OCI-M1 (cell line): ENCODE measurements around the gene SHH.
"Not testable (repeated sequence)": the region's sequence is repeated elsewhere in the genome, so short reads cannot be mapped to it uniquely, and the experiment has no call there.

ENCODE experiments used
- DNase-seq: peaks from one replicate; lab custom pipeline; 2025; lab: John Stamatoyannopoulos, UW

Gene SHH

DNA sequence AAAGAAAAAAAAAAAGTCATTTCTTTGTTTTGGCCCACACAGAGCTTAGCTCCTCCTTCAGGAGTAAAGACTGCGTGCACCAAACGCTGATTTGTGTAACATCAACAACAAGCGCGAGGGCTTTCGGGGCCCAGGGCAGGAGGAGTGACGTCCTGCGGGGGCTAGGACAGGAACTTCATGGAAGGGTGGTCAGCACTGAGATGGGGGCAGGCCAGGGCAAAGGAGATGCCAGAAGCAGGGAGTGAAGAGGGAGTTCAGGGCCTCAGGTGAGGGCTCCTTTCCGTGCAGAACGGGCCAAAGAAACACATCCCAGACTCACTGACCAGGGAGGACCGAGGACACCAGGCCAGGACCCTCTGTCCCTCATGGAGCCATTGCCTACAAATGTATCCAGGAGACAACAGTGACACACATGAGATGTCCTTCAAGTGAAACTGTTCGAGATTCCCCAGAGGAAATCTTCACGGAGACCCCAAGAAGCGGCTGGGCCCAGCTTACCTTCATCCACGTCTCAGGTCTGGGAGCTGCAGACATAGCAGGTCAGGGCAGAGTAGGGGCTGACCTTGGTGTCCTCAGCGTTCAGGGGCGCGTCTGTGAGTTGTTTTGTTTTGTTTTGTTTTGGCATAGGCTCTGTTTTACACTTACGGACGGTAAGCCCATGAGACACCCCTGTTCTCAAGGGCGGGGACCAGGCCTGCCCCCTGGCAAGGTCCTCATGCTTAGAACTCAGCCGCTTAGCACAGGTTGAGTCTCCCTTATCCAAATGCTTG is 30.4 kb upstream of the SHH start:
- DNase-seq: no peak

DNA sequence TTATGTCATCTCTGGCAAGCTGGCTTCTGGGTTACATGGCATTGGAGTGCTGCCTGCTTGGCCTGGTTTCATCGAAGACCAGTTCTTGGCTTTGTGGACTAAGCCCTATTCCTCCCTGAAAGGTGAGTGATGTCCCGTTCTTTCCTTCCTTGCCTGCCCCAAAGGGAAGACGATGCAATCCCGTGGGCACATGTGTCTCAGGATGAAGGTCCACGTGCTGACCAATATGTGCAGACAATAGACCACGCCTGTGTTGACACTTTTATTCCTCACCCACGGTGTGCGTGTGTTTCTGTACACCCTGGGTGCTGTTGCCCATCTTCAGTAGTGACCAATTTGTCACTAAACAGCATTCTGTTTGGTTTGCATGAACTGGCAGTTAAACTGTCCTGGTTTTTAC is 28.6 kb upstream of the SHH start:
- no peak for DNase-seq

DNA sequence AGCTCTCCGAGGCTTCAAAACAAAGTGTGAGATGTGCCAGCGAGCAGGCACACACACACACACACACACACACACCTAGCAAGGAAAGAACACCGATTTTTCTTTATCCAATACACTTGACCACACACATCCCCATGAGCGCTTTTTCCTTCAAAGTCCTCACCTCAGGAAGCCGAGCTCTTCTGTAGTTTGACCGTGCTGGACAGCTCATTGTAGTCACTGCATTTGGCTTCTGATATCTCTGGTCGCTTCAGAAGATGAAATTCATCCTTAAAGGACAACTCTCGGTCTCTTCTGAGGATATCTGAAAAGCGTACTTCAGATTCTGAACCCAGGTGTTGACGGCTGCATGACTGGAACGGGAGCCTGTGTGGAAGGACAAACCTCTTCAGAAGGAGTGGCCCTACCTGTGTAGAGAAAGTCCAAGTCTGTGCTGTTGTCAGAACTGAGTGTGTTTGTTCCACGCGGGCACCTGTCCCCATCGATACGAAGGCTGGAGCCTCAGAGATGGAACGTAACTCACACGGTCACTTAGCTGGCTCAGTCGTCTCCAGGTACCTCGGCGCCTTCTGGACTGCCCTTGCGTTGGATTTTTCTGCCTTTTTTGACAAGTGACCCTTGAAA is 28.1 kb upstream of the SHH start:
- no peak for DNase-seq

DNA sequence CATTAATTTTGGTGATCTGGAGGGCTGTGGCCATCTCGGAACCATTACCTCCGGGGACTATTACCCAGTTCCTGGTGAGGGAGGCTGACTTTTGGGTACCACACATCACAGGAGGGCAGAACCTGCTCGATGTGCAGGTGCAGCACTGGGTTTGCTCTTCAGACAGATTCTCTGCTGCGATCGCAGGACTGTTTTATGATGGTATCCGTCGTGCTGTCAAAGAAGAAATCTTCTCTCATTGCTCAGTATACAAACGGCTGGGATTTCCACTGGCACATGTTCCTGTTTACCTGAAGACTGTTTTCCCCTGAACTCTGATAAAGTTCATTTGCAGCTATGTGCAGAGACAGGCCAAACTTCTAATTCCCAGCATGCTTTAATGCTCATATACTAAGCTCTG is 27.2 kb upstream of the SHH start:
- no peak for DNase-seq

DNA sequence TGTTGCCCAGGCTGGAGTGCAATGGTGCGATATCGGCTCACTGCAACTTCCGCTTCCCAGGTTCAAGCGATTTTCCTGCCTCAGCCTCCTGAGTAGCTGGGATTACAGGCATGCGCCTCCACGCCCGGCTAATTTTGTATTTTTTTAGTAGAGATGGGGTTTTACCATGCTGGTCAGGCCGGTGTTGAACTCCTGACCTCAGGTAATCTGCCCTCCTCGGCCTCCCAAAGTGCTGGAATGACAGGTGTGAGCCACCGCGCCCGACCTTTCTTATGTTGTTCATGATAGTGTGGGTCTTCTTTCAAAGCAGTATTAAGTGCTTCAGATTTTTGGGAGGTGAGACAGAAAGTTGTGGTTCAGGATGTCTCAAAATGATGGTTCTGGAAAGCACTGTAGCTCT is 26.0 kb upstream of the SHH start:
- DNase-seq: not testable (repeated sequence)

DNA sequence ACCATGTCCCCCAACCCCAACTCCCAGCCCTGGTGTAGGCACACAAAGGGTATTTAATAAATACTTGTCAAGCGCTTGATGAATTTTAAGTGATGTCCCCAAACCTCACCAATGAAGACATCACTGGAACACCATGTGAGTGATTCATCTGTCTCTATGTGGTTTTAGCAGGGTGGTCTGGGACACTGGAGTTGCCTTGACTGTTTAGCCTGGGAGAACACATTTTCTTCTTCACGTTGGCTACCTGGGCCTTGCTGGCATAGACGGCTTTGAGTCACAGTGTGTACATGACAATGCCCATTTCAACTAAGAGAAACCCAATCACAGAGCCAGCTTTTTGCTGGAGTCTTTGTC is 24.8 kb upstream of the SHH start:
- DNase-seq: no peak

DNA sequence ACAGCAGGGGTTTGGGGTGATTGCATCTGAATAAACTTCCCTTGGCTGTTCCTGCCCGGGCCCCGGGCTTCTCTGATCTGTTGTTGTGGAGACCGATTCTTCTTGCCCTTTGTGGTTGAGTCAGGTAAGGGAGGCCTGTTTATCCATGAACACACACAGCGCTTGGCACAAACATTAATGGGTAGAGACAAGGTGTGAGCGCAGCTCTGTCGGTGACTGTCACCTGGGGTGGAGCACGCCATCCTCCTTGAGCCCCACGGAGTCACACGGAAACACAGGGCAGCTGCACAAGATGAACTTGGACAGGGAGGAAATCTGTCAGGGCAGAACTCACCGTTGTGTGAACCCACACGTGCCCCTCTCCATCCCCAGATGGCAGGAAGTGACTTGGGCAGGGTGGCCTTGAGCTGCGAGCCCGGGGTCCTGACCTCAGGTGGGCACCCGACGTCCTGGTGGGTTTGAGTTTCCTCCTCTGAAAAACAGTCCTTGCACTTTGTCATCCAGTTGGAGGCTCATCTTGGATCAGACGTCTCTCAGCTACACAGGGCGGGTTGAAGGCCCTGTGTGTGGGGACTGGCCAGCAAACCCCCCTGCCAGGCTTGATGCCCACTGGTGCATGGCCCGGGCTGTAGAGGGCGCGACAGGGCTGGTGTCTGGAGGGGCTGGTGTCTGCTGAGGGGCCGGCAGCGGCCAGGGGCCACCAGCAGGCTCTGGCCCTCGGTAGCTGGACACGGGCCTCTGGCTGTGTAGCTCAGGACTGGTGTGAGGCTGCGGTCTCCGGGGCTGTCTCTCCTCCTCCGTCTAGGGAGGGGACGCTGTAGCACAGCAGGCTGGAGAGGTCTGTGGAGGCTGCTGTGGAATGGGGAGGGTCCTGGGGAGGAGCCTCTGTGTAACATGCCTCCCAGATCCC is 24.2 kb upstream of the SHH start:
- no peak for DNase-seq

DNA sequence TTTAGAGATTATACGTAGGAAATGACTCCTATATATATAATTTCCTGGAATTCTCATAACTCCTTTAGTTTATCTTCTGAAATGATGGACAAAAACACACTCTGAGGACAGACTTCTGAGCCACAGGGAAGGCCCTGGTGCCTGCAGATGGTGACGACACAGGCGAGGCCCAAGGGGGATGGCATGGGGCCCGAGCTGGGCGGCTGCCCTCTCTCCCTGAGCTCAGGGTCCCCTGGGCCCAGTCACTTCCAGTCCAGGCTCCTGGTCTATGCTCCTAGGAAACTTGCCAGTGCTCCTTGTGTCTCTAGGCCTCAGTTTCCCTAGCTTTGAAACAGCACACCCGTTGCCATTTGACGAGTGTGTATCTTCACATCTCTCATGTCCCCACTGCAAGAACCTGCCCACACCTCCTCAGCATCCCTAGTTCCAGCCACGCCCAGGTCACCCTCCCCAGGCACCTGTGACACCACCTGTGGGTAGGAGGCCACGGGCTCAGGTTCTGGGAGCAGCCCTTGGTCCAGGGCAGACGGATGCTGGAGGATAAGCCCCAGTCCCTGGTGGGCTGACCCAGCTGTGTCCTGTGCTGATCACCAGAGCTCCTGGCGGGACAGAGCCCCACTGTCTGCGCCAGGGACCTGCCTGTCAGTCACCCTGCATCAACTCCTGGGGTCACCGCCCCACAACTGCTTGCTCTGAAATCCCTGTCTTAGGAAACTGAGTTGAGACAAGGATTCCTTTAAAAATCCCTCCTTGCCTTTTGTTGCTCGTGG is 23.4 kb upstream of the SHH start:
- DNase-seq: no peak

DNA sequence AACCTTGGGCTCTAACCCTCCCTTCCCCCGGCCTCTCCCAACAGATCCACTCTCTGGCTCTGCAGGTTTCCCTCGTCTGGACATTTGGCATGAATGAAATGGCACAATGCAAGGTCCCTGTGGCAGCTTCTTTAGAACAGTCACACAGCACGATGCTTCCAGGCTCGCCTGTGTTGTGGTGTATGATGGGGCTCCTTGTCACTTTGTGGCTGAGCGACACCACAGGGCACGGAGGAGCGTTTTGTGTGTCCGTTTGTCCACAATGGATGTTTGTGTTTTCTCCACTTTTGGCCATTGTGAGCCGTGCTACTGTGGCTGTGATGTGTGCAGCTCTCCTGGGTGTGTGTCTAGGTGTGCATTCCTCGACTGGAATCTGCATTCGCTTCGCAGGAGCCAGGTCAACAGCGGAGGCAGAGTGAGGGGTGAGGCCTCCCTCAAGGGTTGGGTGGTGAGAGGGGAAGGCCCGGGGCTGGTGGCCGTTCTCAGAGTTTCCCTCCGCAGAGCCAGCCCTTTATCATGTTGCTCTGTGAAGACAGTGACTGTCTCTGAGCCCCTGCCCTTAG is 22.3 kb upstream of the SHH start:
- no peak for DNase-seq

DNA sequence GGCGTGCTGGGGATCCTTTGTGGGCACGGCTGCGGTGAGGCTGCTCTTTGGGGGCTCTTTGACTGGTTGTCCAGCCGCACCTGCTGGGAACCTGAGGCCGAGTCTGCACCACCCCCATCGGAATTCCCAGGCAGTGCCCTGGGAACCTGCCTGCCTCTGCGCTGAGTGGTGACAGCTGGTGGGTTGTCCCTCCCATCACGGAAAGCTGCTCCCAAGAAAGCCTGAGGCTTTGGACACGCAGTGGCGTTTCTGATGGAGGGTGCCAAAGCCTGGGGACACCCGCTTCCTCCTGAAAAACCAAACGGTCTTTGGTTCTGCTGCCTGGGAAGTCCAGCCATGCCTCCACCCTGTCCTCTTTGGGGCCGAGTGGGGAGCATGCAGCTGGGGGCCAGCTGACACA is 21.4 kb upstream of the SHH start:
- DNase-seq: no peak

DNA sequence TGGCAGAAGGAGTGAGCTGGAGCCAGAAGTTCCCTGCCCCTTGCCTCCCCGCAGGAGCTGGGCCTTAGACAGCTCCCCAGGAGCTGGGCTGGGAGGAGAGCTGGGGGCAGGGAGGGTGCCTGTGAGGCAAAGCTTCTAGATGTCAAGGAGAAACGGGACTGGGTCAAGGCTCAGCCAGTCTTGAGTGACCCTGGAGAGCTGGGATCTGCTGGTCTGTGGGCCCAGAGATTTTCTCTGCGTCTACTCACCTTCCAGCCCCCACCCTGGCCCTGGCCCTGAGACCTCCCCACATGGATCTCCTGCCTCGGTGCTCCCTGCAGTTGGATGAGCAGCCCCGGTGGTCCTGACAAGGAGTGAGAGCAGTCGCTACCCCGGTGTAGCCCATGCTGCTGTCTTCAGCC is 20.3 kb upstream of the SHH start:
- DNase-seq: no peak

DNA sequence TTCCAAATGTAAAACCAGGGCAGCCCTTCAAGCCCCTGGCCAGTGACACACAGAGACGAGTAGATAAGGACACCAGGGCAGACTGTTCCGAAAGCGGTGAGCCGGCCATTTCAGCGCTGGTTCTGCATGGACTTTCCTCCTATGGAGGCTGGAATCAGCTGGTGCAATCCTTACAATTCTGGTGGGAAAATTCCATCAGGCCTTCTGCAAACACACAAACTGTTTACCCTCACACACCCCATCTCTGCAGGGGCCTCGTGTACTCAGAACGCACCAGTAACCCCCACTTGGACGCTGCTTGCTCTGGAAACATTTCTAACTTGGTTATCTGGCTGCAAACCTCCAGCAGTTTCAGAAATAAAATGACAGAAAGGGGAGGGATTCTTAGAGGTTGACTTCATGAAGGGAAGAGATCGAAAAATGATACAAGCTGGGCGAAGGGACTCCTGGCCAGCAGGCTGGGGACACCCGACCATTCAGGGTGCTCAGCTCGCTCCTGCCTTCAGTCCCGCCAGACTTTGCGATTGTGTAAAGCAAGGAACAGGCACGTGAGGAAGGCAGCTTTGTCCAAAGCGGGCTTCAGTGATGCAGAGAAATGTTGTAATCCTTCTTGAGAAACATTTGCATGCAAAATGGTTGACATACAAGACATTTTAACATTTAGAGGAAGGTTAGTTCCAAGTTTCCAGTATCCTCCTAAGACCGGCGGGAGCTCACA is 19.7 kb upstream of the SHH start:
- DNase-seq: no peak

DNA sequence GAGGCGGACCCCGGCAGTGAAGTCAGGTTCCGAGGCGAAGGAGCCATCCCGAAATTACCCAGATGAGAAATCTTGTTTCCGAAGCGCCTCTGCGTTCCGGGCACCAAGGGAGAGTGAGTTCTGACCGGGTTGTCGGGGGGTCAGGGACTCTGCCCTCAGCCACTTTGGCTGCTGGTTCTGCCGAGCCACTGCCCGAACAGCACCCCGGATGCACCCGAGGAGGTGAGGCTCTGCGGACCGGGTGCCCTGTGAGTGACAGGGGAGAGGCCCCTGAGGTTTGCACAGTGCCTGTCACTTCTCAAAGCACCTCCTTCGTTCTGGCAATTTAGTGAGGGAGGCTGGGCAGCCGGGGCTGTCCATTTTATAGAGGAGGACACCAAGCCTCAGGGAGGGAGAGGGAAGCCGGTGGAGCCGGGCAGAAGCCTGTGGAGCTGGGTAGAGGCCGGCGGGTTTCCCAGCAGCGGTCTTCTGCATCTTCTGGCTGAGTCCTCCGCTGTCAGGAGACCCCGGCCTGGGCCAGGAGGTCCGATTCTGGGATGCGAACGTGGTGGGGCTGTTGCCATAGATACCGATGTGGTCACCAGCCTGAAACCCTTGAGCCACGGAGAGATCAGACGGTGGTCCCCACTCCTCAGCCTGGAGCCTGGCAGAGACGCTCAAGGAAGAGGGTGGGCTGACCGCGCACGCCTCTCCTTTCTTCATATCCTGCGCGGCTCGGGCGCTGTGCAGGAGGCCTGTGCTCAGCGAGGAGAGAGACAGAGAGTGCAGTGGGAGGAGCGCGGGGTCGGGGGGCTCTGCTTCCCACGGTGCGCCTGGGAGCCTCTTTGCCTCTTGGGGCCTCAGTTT is 18.9 kb upstream of the SHH start:
- no peak for DNase-seq

DNA sequence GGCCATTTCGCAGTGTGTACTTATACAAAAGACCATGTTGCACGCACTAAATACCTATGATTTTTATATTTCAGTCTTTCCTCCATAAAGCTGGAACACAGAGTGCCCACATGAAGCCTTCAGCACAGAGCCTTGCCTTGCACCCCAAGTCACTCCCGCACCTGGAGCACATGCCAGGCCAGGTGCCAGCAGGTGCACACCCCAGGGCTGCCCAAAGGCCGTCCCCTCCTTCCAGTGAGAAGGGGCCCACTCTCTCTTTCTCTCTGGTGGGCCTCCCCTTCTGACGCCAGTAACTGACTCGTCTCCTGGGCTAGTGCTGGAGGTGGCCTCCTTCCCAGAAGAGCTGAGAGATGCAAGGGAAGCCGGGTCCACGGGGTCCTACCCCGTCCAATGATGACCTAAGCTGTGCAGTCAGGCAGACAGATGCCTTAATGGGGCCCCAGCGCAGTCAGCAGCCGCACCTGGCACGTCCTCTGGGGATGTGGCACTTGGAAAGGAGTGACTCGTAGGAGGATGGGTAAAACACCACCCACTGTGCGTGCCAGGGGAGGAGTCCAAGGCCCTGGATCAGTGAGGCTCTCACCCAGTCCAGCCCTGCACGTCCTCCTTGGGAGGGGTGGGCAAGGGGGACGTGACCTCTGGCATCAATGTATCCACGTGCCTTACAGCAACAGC is 17.7 kb upstream of the SHH start:
- no peak for DNase-seq

DNA sequence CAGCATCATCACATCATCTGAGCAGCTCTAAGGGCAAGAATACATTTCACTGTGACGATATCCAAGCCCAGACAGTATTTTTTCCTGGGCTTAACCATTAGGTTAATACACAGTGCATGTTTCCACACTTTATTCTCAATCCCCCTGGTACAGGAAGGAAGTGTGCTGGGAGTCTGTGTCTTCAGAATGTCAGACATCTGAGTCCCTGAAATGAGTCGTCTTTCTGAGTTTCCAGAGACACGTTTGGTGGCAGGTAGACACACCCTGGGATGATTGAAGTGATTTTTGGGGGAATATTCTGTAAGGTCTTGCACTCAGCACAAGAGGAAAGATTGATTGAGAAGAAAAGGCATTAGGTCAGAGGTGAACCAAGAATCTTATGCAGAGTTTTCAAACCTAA is 13.1 kb upstream of the SHH start:
- DNase-seq: no peak

DNA sequence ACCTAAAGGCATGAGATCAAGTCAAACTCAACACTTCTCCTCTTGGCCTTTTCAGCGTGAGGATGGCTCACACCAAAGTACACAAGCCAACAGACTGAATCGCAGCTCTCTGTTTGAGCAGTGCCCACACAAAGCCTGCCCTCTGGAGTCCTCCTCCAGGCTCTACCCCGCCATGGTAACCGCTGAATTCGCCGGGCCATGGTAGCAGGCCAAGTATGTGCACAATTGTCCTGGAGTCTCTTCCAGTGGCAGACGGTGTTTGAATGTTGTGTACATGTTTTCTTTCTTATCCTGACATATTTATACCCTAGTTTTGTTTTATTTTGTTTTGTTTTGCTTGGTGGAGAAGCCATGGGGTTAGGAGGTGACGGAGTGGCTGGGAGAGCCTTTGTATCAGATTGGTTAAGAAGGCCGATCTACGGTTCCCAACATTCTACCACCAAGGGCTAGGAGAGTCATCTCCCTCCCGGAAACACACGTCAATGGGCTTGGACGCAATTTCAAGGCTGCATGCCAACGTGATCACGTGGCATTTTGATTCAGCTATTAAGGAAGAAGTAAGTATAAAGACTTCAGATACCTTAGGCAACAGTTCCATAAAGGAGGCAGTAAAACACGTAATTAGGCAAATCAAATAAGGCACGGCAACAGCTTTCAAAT is 12.1 kb upstream of the SHH start:
- DNase-seq: no peak

DNA sequence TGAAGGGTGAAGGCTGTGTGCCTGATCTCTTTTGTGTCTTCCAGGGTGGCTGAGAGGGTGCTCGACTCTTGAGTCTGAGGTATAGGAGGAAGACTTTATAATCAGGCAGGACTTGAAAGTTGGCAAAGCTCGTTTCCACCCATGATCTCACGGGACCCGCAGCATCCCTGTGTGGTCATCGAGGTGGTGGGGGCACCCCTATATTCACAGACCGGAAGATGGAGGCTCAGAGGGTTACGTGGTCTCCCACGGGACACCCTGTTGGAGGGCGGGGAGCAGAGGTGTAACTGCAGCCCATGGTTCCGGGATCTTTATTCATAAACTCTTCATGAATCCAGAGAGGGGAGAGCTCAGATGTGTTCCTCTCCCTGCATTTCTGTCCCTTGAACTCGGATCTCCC is 9.6 kb upstream of the SHH start:
- DNase-seq: no peak

DNA sequence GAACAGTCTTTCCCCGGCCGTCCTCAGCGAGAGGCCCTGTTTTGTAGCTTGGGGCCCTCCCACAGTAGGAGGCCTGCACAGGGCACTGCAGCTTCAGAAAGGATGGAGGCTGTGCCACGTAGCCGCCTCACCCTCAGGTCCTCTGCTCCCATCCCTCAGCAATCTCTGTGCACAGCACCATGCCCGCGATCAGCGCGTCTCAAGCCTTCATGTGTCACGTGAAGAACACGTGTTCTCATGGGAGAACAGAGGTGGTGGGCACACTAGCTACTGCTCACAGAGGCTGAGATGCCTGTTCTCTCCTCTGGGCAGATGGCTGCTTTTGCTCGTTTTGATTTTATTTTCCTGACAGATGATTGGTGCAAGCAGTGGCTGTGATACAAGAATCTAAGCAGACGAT is 8.5 kb upstream of the SHH start:
- no peak for DNase-seq

DNA sequence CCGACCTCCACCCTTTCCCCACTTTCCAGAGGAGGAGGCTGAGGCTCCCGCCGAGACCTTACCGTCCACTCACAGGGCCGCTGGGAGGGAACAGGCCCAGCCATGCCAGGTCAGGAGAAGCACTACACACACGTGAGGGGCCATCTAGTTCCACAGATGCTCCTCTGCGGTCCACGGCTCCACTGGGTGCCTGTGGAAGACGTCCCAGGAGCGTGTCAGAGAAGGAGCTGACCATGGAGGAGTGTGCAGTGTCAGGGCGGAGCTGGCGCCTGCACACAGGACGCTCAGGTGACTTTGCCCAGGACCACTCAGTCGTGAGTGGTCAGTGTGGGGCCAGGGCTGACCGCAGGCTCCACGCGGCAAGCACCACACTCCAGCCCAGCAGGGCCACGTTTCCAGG is 8.0 kb upstream of the SHH start:
- DNase-seq: no peak
